ENCODE results near the gene IFT20.

The IFT20 gene

DNA sequence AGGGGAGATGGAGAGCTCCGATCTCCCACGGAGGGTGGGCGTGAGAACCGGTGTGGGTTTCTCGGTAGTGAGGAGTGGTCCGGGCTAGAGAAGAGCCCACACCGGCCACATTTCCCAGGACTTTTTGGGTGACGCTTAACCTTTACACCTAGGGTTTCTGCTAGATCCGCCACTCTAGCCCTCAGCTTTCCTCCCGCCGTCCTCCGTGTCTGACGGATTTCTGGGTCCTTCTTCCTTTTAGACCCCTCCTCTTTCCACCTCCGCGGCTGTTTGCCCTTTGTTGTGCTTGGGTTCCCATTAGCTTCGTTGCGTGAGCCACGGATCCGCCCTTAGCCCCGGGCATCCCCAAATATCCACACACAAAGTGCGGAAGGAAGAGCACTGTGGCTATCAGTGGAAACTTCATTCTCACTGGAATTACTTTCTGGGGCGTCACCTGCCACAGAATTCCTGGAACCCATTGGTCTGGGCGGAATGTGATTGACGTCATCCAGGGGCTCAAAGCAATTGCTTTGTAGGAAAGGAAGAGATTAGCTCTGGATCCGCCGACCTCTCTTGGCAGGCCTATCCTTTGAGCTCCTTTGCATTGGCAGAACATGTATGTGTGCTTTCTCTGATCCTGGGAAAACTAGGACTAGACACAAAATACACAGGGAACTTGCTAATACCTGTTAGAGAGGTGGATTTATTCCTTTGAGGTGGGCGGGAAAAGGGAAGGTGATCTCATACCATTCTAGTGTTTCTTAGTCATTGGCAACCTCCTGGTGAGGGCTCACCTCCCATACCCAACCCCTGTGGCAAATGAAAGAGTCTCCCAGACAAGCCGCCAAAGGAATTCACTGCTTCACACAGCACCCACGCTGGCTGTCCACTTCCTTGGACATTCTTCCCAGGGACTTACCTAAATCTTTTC is 943 bp upstream of the IFT20 start:
- no peak for DNase-seq (ENCODE audit: low read depth in 2 of 2)

GRCh38 chr17:28334666-28335200 is 539 bp downstream of the IFT20 start:
- DNase-seq (ENCODE audit: low read depth in 2 of 2): no peak

DNA sequence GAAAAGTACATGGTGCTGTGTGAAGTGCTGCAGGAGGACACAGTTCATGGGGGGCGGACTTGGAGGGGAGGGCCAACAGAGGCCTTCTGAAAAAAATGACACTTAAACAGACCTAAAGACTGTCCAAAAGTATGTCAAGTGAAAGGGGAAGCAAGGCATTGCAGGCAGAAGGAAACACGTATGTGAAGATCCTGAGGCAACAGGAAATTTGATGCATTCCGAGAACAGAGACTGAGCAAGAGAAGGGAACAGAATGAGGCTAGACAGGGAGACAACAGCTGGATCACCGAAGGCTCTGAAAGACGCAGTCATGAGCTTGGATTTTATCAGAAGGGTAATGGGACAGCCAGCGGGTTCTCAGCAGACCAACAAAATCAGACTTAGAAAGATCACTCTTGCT is 1.1 kb downstream of the IFT20 start:
- DNase-seq (ENCODE audit: low read depth in 2 of 2): no peak

DNA sequence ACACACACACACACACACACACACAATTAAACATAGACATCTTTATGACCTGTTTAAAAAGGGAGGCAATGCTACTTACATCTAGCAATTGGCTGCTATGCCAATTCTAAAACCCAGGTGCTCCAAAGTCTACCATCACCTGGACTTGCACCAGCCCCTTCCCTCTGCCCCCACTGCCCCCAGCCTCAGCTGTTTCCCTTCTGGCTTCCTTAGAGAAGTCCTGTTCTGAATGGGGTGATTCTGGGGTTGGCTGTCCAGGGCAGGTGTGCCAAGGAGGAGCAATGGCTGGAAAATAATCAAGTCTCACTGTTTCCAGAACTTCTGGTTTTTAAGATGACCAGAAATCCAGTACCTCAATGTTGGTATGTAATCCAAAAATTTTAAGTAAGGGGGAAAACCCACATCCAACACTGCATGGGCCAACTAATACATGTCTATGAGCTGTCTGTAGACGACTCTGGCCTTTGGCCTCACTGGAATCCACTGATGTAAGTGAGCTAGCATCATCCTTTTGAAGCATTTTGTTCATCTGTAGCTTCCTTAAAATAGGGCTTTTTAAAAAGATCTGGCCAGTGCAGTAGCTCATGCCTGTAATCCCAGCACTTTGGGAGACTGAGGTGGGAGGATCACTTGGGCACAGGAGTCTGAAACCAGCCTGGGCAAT is 2.1 kb downstream of the IFT20 start:
- DNase-seq (ENCODE audit: low read depth in 2 of 2): no peak

GRCh38 chr17:28331891-28332420 is 3.3 kb downstream of the IFT20 start:
- DNase-seq (ENCODE audit: low read depth in 2 of 2): no peak

DNA sequence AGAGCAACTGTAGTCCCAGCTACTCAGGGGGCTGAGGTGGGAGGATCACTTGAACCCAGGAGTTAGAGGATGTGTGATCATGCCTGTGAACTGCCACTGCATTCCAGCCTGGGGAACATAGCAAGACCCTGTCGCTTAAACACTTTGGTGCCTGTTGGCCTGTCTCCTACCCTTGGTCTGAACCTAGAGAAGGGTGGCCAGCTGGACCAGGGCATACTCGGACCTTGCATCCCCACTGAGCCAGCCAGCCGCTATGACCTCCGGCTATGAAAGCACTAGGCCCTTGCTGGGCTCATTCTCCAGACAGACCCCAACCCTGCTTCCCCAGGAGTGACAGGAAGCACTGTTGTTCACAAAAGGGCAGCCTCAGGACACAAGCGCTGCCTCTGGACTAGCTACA is 4.6 kb downstream of the IFT20 start:
- no peak for DNase-seq (ENCODE audit: low read depth in 2 of 2)

DNA sequence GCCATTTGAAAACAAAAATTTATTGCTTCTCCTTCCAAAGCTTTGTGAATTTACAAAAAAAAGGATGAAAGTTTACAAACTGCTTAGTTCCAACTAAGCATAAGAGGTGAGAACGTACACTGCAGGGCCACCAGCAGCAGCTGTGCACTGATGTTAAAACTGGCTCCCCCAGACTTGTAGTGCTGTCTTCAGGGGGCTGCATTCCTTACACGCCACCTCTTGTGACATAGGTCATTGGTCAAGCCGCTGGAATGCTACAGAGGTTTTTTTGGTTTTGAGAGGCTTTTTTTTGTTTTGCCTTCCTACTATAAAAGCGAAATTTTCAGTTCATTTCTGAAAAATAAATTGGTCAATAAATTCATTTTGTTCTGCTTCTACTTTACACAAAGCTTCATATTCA is 6.9 kb downstream of the IFT20 start:
- DNase-seq (ENCODE audit: low read depth in 2 of 2): no peak

GRCh38 chr17:28327709-28328108 is 7.6 kb downstream of the IFT20 start:
- no peak for DNase-seq (ENCODE audit: low read depth in 2 of 2)

- no peak for DNase-seq (ENCODE audit: low read depth in 2 of 2)
Measured at GRCh38 chr17:28327031-28327607, 8.2 kb downstream of the IFT20 start.

DNA sequence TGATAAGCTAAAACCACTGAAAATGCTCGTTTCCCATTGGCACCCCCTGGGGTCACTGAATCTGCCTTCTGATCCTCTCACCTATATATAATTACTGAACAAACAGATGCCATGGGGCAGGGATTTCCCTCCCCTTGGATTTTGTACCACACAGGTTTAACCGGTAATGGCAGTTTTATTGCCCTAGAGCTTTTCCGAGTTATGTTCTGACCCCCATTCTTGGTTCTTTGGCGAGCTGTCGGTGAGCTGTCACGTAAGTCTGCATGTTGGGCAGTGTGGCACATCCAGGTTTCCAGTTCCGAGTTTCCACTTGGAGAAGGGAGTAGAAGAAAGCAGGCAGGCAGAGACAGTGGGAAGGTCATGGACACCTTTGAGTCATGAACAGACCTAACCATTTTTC is 9.2 kb downstream of the IFT20 start:
- DNase-seq (ENCODE audit: low read depth in 2 of 2): no peak

- no peak for DNase-seq (ENCODE audit: low read depth in 2 of 2)
Measured at GRCh38 chr17:28325211-28325610, 10.1 kb downstream of the IFT20 start.

- no peak for DNase-seq (ENCODE audit: low read depth in 2 of 2)
Measured at GRCh38 chr17:28324781-28325180, 10.5 kb downstream of the IFT20 start.

DNA sequence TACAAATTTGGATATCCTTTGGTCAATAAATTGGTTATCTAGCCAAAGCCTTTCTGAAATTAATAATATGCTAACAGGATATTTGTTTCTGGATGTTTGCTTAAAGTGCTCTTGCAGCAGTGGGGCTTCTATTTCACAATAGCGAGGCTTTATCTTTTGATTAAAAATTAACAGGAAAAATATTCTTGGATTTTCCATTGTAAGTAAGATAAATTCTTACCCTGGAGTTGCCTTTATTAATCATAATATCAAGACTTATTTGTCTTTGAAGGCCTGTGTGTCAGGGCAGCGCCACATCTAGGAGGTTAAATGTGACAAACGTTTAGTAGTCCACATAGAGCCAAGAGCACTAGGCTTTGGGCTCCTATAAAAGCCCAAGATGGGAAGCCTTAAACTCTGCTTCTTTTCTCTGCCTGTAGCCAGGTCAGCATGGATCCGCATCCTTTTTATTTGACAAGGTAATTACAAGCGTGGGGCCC is 11.0 kb downstream of the IFT20 start:
- no peak for DNase-seq (ENCODE audit: low read depth in 2 of 2)

DNA sequence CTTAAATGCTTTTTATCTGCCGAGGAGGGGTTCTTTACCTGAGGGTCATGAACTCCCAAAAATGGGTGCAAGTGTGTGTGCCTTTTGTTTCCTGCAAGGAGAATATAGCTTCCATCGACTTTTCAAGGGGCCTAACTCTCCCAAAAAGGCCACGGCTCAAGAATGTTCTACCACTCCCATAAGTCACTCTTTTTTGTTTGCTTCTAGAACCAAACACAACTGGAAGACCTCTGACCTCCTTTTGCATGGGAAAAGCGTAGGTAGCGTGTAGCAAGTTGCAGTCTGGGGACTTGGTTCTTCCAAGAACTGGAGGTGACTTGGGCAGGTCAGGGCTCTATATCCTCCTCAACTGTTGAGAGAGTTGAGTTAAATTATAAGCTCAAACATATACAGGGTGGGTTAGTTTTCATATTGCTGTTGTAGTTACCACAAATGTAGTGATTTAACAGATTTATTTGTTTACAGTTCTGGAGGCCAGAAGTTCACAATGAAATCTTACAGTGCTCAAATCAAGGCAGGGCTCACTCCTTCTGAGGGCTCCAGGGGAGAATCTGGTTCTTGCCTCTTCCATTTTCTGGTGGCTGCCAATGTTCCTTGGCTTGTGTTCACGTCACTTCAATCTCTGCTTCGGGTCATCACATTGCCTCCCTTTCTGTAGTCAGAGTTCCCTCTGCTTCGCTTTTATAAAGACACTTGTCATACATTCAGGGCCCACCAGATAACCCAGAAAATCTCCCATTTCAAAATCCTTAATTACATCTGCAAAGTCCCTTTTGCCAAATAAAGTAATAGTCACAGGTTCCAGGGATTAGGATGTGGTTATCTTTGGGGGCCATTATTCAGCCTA is 14.8 kb downstream of the IFT20 start:
- no peak for DNase-seq (ENCODE audit: low read depth in 2 of 2)

GRCh38 chr17:28319598-28319935 is 15.7 kb downstream of the IFT20 start:
- DNase-seq (ENCODE audit: low read depth in 2 of 2): no peak

- peak; percentile 93 to 95 for DNase-seq (ENCODE audit: low read depth in 2 of 2)
Measured at GRCh38 chr17:28318759-28319597, 16.3 kb downstream of the IFT20 start, which contains the start of gene TMEM97. Gene TMEM97 (plus strand): TSS chr17:28319200. CDS start chr17:28319240, 40 bp downstream.

DNA sequence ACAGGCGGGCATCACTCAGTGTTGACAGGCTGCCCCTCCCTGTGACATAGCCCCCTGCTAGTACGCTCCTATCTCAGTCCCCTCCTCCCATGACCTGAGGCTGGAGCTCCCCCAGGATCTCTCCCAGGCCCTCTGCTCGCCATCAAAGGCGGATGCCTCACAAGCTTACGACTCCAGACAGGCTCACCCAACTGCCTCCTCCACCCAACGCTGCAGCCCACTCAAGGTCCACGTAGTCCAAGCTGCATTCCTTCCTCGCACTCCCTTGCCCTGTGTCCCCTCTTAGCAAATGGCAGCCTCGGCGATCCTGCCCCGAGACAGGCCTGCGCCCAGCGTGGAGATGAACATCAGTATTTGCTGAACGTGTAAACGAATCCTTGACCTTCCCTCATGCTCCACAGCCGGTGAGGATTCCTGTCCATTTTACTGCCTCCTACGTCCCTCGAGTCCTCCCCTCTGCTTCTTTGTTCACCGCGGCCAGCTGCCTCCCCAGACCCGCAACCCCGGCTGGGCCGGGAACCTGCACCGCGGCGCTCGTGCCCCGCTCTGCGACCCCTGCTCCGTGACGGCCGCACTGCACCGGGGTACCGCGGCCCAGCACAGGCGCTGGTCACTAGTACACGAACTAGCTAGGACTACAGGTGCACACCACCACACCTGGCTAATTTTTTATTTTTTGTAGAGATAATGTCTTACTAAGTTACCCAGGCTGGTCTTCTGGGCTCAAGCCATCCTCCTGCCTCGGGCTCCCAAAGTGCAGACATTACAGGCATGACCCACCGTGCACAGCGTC is 17.1 kb downstream of the IFT20 start:
- DNase-seq (ENCODE audit: low read depth in 2 of 2): no peak

DNA sequence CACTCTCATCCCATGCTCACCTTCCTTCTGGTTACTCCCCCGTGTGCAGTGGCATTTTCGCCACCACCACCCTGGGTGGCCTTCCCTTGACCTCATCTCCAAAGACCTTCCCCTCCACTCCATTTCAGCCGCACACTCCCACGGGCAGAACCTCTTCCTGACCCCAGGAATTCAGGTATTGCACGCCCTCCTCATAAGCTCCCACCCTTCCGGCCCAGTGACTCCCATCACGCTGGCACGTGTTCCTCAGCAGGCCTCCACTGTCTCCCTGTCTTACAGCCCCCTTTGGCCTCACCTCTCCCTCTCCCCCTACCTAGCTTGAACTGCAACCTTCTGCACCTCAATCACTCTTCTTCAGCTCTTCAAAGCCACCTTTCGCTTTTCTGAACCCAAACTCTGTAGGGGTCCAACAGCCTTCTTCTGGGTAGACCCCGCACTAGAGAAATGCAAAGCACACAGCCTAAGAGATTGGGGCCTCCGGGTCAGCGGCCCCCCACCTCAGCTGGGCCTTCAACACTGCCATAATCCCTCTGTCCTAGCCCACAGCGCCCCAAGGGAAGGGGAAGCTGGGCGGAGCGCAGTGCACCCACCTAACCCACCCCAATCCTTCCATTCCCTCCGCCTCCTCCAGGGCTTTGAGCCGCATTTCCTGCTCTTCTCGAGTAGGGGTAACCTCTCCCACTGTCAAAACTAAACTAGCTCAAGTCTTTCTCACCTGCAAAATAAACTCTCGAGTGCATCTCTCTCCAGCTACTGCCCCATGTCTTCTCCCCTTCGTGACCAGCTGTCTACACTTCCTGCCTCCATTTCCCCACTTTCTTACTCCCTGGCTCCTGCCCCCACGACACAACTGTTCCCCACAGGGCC is 17.9 kb downstream of the IFT20 start:
- DNase-seq (ENCODE audit: low read depth in 2 of 2): no peak
